OCI-LY7 (cell line): ENCODE results near the gene COL5A1.

ENCODE experiments used
- EZH2phosphoT487 ChIP-seq: fragments of 200-600 bp; sonication (generic); IDR thresholded peaks from 2 replicates; pipeline ENCODE4 v1.6.1; 2018; ENCODE audit warnings: low read depth, borderline replicate concordance, mild to moderate bottlenecking, mixed run types, antibody characterized with exemption, low read length, moderate library complexity, mixed read lengths
- TF ChIP-seq, protein P1 (sequence below): fragments of 200-600 bp; sonication (generic); conservative IDR thresholded peaks from 2 replicates; pipeline ENCODE4 v1.5.1; 2014; ENCODE audit warnings: mild to moderate bottlenecking, antibody characterized with exemption, low read length, moderate library complexity, mixed read lengths

DNA sequence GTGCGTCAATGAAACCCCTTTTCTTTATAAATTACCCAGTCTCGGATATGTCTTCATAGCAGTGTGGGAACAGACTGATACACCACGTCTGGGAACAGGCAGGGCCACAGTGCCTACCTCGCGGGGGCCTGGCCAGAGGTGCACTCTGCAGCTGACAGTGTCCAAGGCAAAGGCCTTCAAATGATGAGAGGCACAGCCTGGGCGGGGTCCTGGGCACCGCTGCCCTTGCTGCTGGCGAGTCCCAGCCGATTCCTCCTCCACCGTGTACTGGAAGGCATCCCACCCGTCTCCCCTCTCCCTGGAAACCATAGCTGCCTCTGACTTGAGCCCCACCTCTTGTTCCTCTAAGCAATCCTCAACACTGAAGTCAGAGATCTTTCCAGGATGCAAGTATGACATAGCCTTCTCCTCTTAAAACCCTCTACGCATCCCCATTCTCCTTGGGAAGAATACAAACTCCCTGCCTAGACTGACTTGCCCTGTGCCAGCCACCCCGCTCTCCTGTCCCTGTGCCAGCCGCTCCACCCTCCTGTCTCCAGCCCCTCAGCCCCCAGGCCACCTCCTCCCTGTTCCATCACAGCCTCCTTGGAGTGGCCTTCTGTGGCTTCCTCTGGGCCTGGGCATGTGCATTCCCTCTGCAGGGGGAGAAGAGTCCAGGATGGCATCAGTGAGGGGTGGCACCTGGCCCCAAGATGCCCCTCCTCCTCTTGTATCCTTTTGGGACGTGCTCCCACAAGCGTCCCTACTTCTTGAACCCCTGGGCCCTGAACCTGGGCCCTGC is 8.1 kb upstream of the COL5A1 start:
- TF ChIP-seq EZH2phosphoT487 = no peak
- TF ChIP-seq, protein P1, sequence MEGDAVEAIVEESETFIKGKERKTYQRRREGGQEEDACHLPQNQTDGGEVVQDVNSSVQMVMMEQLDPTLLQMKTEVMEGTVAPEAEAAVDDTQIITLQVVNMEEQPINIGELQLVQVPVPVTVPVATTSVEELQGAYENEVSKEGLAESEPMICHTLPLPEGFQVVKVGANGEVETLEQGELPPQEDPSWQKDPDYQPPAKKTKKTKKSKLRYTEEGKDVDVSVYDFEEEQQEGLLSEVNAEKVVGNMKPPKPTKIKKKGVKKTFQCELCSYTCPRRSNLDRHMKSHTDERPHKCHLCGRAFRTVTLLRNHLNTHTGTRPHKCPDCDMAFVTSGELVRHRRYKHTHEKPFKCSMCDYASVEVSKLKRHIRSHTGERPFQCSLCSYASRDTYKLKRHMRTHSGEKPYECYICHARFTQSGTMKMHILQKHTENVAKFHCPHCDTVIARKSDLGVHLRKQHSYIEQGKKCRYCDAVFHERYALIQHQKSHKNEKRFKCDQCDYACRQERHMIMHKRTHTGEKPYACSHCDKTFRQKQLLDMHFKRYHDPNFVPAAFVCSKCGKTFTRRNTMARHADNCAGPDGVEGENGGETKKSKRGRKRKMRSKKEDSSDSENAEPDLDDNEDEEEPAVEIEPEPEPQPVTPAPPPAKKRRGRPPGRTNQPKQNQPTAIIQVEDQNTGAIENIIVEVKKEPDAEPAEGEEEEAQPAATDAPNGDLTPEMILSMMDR = no peak
